OCI-LY3 (cell line): ENCODE measurements around the gene AFP.

ENCODE experiments used
- H2AFZ ChIP-seq: fragments of 200-600, 300-600 bp; shearing (Covaris generic); 2 replicates; pipeline ENCODE4 v1.6.0; 2014; ENCODE audit warnings: antibody characterized with exemption, low read depth, low read length
- H3K27ac ChIP-seq: fragments of 200-600, 300-600 bp; sonication (generic); 2 replicates; pipeline ENCODE4 v1.5.1; 2014; ENCODE audit warnings: mild to moderate bottlenecking, low read length, moderate library complexity, mixed read lengths
- H3K27me3 ChIP-seq: fragments of 200-600, 300-600 bp; sonication (generic); 2 replicates; pipeline ENCODE4 v1.6.1; 2014; ENCODE audit warnings: low read depth, low read length, mixed read lengths
- H3K36me3 ChIP-seq: fragments of 200-600, 300-600 bp; sonication (generic); replicated peaks from 2 replicates; pipeline ENCODE3; 2014; ENCODE audit warnings: low read depth, low read length, mixed read lengths
- H3K4me1 ChIP-seq: fragments of 300-600, 200-600 bp; sonication (generic); 2 replicates; pipeline ENCODE4 v1.6.1; 2014; ENCODE audit warnings: low read length, mixed read lengths
- H3K4me2 ChIP-seq: fragments of 200-600, 300-600 bp; sonication (generic); 2 replicates; pipeline ENCODE4 v1.6.1; 2014; ENCODE audit warnings: low read length, mixed read lengths
- H3K4me3 ChIP-seq: fragments of 300-600, 200-600 bp; sonication (generic); 2 replicates; pipeline ENCODE4 v1.5.1; 2014; ENCODE audit warnings: antibody characterized with exemption, mild to moderate bottlenecking, low read length, moderate library complexity
- H3K79me2 ChIP-seq: fragments of 300-600, 200-600 bp; shearing (Covaris generic); 2 replicates; pipeline ENCODE4 v1.6.1; 2014; ENCODE audit warnings: mild to moderate bottlenecking, low read length, mixed read lengths
- H3K9ac ChIP-seq: fragments of 300-600, 200-600 bp; shearing (Covaris generic); 2 replicates; pipeline ENCODE4 v1.6.0; 2014; ENCODE audit warnings: mild to moderate bottlenecking, low read length, moderate library complexity
- H3K9me3 ChIP-seq: fragments of 200-600, 300-600 bp; shearing (Covaris generic); 2 replicates; pipeline ENCODE4 v1.6.1; 2014; ENCODE audit warnings: low read length, mixed read lengths; ENCODE audit not compliant: insufficient read depth
- H4K20me1 ChIP-seq: fragments of 200-600, 300-600 bp; sonication (generic); 2 replicates; pipeline ENCODE4 v1.6.1; 2016; ENCODE audit warnings: low read length, mixed read lengths; ENCODE audit not compliant: insufficient read depth
- EZH2phosphoT487 ChIP-seq: fragments of 200-600 bp; shearing (Covaris generic); IDR thresholded peaks from 2 replicates; pipeline ENCODE4 v1.6.1; 2018; ENCODE audit warnings: antibody characterized with exemption, mixed run types, low read depth
- TF ChIP-seq, protein P1 (sequence below): fragments of 200-600, 300-600 bp; sonication (generic); IDR thresholded peaks from 2 replicates; pipeline ENCODE4 v1.5.1; 2014; ENCODE audit warnings: antibody characterized with exemption, low read length, low read depth

The AFP gene

DNA sequence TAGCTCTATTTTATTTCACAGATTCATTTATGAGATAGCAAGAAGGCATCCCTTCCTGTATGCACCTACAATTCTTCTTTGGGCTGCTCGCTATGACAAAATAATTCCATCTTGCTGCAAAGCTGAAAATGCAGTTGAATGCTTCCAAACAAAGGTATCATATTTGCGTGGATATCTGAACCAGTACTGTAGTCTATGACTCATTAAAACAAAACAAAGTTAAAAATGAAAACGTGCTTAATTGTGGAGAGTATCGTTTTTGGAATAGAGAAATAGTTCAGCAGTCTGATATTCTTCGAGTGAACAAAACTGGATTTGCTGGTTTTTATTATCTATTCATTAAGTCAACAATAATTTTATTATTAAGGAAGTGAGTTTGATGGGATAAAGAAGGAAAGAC is 6.3 kb downstream of the AFP start:
- no peaks in the 10 kb centered on the region for H4K20me1 ChIP-seq
- H3K4me3 ChIP-seq: no peak overlapping the region
- TF ChIP-seq, protein P1, sequence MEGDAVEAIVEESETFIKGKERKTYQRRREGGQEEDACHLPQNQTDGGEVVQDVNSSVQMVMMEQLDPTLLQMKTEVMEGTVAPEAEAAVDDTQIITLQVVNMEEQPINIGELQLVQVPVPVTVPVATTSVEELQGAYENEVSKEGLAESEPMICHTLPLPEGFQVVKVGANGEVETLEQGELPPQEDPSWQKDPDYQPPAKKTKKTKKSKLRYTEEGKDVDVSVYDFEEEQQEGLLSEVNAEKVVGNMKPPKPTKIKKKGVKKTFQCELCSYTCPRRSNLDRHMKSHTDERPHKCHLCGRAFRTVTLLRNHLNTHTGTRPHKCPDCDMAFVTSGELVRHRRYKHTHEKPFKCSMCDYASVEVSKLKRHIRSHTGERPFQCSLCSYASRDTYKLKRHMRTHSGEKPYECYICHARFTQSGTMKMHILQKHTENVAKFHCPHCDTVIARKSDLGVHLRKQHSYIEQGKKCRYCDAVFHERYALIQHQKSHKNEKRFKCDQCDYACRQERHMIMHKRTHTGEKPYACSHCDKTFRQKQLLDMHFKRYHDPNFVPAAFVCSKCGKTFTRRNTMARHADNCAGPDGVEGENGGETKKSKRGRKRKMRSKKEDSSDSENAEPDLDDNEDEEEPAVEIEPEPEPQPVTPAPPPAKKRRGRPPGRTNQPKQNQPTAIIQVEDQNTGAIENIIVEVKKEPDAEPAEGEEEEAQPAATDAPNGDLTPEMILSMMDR: no peak
- no peak for TF ChIP-seq EZH2phosphoT487
- no peak overlapping the region for H3K4me2 ChIP-seq
- no peak overlapping the region for H3K27ac ChIP-seq
- H3K4me1 ChIP-seq: no peaks in the 10 kb centered on the region
- no peak overlapping the region for H2AFZ ChIP-seq
- no peaks in the 10 kb centered on the region for H3K79me2 ChIP-seq
- no peaks in the 10 kb centered on the region for H3K36me3 ChIP-seq
- H3K27me3 ChIP-seq: peaks cover 13% of the 10 kb centered on the region
- H3K9ac ChIP-seq: no peak overlapping the region
- no peaks in the 10 kb centered on the region for H3K9me3 ChIP-seq

DNA sequence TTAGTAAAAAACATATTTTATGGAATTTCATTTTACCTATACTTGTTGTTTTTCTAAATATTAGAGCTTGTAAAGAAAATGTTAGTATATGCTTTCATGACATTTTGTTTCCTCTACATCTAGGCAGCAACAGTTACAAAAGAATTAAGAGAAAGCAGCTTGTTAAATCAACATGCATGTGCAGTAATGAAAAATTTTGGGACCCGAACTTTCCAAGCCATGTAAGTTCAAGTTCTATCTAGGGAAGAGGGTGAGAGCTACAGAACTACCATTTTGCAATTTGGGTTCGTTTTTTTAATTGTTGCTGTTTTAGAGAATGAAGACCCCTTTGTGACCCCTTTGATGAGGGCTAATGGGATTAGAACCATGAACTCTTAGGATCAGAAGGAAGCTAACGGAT is 7.2 kb downstream of the AFP start:
- H3K27ac ChIP-seq: no peak overlapping the region
- no peak overlapping the region for H2AFZ ChIP-seq
- H3K79me2 ChIP-seq: no peaks in the 10 kb centered on the region

DNA sequence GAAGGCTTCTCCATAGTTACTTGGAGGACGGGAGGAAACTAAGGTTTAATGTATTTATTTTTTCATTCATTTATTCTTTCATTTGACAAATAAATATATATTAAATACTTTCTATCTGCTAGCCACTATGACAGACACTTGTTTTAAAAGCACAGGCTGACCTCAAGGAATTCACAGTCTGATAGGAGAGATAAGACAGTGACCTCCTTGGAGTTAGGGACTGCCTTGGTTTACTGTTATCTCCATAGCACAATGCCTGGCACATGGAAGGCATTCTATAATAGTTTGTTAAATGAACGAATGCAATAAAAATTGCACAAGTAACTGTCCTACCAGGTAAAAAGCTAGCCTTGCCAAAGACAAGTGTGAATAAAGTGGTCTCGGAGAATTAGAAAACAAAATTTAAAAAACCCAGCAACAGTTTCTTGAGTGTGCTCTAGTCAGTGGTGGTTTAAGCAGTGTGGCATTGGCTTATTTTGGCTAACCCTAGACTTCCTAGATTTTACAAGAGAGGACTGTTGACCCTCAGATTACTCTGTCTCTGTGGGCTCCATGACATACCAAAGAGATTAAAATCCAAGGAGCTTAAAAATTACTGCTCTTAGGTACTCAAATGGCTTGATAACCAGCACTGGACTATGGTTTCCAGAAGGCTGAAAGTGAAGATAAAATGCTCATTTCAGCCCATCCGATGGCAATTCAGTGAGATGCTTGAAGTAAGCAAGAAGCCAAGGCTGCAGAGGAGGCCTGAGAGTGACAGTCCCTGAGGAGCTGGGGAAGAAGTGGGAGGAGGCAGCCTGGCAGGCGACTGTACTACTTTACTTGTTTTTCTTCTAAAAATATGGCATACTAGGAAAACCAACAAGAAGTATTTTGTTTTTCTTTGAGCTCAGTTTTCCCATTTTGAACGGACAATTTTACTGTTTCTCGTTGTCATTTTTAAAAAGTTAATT is 9.6 kb downstream of the AFP start:
- TF ChIP-seq, protein P1: no peak
- no peak for TF ChIP-seq EZH2phosphoT487
- Histone ChIP-seq H3K9ac (no peak overlapping the region), H3K4me2 (no peak overlapping the region), H3K79me2 (no peaks in the 10 kb centered on the region), H3K27me3 (peaks cover 27% of the 10 kb centered on the region), H4K20me1 (no peaks in the 10 kb centered on the region), H3K9me3 (no peaks in the 10 kb centered on the region), H3K4me3 (no peak overlapping the region), H2AFZ (no peak overlapping the region), H3K27ac (no peak overlapping the region), H3K36me3 (no peaks in the 10 kb centered on the region), H3K4me1 (no peaks in the 10 kb centered on the region)

More for the DNA sequence above, 7.2 kb downstream of the AFP start:
- Histone ChIP-seq H3K27me3 (peaks cover 16% of the 10 kb centered on the region), H3K36me3 (no peaks in the 10 kb centered on the region), H3K4me1 (no peaks in the 10 kb centered on the region), H3K4me2 (no peak overlapping the region), H4K20me1 (no peaks in the 10 kb centered on the region), H3K9ac (no peak overlapping the region), H3K9me3 (no peaks in the 10 kb centered on the region), H3K4me3 (no peak overlapping the region)
- TF ChIP-seq, protein P1: no peak
- no peak for TF ChIP-seq EZH2phosphoT487

DNA sequence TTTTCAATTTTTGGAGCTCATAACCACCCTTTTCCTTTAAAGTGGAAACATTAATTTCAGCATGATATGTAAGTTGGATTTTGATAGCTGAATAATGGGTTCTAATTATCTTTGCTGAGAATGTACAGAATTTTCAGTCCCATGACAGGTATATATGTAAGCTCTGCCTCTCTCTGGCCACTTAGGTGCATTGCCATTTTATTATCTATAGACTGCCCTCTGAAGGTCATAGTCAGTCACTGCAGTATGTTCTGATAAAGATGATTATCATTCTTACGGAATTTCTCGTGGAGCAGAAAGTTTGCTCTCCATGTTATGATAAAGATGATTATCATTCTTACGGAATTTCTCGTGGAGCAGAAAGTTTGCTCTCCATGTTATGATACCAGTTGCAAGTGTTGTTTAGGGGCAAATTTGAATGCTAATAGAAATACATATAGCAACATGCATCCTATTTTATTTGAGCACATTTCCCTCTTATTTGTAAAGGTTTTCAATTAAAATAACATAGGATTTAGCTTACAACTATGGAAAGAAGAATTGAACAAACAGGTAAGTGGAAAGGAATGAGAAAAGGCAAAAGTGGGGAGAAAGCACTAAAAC is 10.4 kb downstream of the AFP start:
- no peaks in the 10 kb centered on the region for H4K20me1 ChIP-seq
- H2AFZ ChIP-seq: no peak overlapping the region
- H3K4me3 ChIP-seq: no peak overlapping the region
- no peak overlapping the region for H3K9ac ChIP-seq
- H3K79me2 ChIP-seq: no peaks in the 10 kb centered on the region
- 0 out of 2 replicates have a peak overlapping the region, but pooled peaks have one; percentile 10 for H3K4me2 ChIP-seq
- no peaks in the 10 kb centered on the region for H3K4me1 ChIP-seq
- no peaks in the 10 kb centered on the region for H3K9me3 ChIP-seq
- TF ChIP-seq EZH2phosphoT487: no peak
- TF ChIP-seq, protein P1: peak; percentile 96
- H3K27ac ChIP-seq: no peak overlapping the region
- no peaks in the 10 kb centered on the region for H3K36me3 ChIP-seq
- H3K27me3 ChIP-seq: peaks cover 27% of the 10 kb centered on the region
